Measurements from ENCODE around the gene ZNF232.
"Not testable (repeated sequence)": the region's sequence is repeated elsewhere in the genome, so short reads cannot be mapped to it uniquely, and the experiment has no call there.

The ZNF232 gene

GRCh38 chr17:5111402-5112204, at the start of gene ZNF232:
TSS of gene ZNF232 (minus strand) at chr17:5111878. CDS start at chr17:5111822, 56 bp downstream.
- DNase-seq (ENCODE audit: low read depth in 2 of 2), result peak; percentile 89 to 93

GRCh38 chr17:5160702-5161101, 49.0 kb upstream of the ZNF232 start:
- not testable (repeated sequence) for DNase-seq (ENCODE audit: low read depth in 2 of 2)

GRCh38 chr17:5146122-5146521, 34.4 kb upstream of the ZNF232 start:
- DNase-seq (ENCODE audit: low read depth in 2 of 2), result not testable (repeated sequence)

- DNase-seq (ENCODE audit: low read depth in 2 of 2), result not testable (repeated sequence)
These were observed 31.2 kb upstream of the ZNF232 start for GRCh38 chr17:5142877-5143276.

- DNase-seq (ENCODE audit: low read depth in 2 of 2), result no peak
These were observed 27.7 kb upstream of the ZNF232 start for GRCh38 chr17:5139458-5139732.

GRCh38 chr17:5138616-5139457, 27.2 kb upstream of the ZNF232 start:
- DNase-seq (ENCODE audit: low read depth in 2 of 2), result no peak

GRCh38 chr17:5138198-5138544, 26.5 kb upstream of the ZNF232 start:
- DNase-seq (ENCODE audit: low read depth in 2 of 2), result not testable (repeated sequence)

- not testable (repeated sequence) for DNase-seq (ENCODE audit: low read depth in 2 of 2)
These were observed 26.0 kb upstream of the ZNF232 start for GRCh38 chr17:5137511-5138197.

- not testable (repeated sequence) for DNase-seq (ENCODE audit: low read depth in 2 of 2)
These were observed 25.1 kb upstream of the ZNF232 start for GRCh38 chr17:5136580-5137412.

- no peak for DNase-seq (ENCODE audit: low read depth in 2 of 2)
These were observed 24.3 kb upstream of the ZNF232 start for GRCh38 chr17:5135726-5136579.

GRCh38 chr17:5135131-5135712, 23.5 kb upstream of the ZNF232 start:
- not testable (repeated sequence) for DNase-seq (ENCODE audit: low read depth in 2 of 2)

GRCh38 chr17:5134571-5134970, 22.9 kb upstream of the ZNF232 start:
- DNase-seq (ENCODE audit: low read depth in 2 of 2), result not testable (repeated sequence)

GRCh38 chr17:5133961-5134360, 22.3 kb upstream of the ZNF232 start:
- DNase-seq (ENCODE audit: low read depth in 2 of 2), result not testable (repeated sequence)

GRCh38 chr17:5133311-5133710, 21.6 kb upstream of the ZNF232 start:
- no peak for DNase-seq (ENCODE audit: low read depth in 2 of 2)

GRCh38 chr17:5132503-5133225, 21.0 kb upstream of the ZNF232 start:
- DNase-seq (ENCODE audit: low read depth in 2 of 2), result not testable (repeated sequence)

- not testable (repeated sequence) for DNase-seq (ENCODE audit: low read depth in 2 of 2)
These were observed 20.3 kb upstream of the ZNF232 start for GRCh38 chr17:5131799-5132502.

- no peak for DNase-seq (ENCODE audit: low read depth in 2 of 2)
These were observed 19.6 kb upstream of the ZNF232 start for GRCh38 chr17:5131146-5131715.

GRCh38 chr17:5130687-5131086, 19.0 kb upstream of the ZNF232 start:
- DNase-seq (ENCODE audit: low read depth in 2 of 2), result not testable (repeated sequence)
